ENCODE measurements around the gene ORAI3.

The ORAI3 gene

DNA sequence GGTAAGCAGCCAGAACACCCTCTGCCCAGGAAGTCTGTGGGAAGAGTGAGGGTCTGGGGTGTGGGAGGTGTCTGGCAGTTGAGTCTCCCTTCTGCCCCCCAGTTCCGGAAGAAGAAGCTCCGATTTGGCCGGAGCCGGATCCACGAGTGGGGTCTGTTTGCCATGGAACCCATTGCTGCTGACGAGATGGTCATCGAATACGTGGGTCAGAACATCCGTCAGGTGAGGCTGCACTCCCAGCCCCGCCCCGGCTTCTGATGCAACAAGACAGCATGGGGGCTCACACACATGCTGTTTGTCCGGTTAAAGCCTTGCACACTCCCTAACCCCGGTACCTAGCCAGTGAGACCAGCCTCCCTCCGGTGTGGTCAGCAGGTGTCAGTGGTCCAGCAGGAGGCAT, 32.1 kb downstream of the ORAI3 start:
- DNase-seq (ENCODE audit: extremely low spot score) = no peak
- CTCF ChIA-PET = no interaction called here
- TF ChIP-seq ELF4 (IDR thresholded peaks at IDR 0.05) (no peak), ZNF384 (IDR thresholded peaks at IDR 0.05) (no peak), FOXK2 (IDR thresholded peaks at IDR 0.05) (no peak), ARNT (IDR thresholded peaks at IDR 0.05) (no peak), FOXA1 (IDR thresholded peaks at IDR 0.05) (no peak), CTBP1 (IDR thresholded peaks at IDR 0.05; ENCODE audit: borderline replicate concordance) (no peak), BHLHE40 (IDR thresholded peaks at IDR 0.05; ENCODE audit: borderline replicate concordance) (no peak), TARDBP (IDR thresholded peaks at IDR 0.05) (no peak), SP1 (IDR thresholded peaks at IDR 0.05) (no peak), L3MBTL2 (conservative IDR thresholded peaks at IDR 0.05) (no peak), FOXM1 (IDR thresholded peaks at IDR 0.05; ENCODE audit: borderline replicate concordance) (no peak), LEF1 (IDR thresholded peaks at IDR 0.05; ENCODE audit: borderline replicate concordance) (no peak)
- TF ChIP-seq, protein P1, sequence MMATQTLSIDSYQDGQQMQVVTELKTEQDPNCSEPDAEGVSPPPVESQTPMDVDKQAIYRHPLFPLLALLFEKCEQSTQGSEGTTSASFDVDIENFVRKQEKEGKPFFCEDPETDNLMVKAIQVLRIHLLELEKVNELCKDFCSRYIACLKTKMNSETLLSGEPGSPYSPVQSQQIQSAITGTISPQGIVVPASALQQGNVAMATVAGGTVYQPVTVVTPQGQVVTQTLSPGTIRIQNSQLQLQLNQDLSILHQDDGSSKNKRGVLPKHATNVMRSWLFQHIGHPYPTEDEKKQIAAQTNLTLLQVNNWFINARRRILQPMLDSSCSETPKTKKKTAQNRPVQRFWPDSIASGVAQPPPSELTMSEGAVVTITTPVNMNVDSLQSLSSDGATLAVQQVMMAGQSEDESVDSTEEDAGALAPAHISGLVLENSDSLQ (IDR thresholded peaks at IDR 0.05) = no peak
- POLR2A ChIA-PET = no interaction called here

DNA sequence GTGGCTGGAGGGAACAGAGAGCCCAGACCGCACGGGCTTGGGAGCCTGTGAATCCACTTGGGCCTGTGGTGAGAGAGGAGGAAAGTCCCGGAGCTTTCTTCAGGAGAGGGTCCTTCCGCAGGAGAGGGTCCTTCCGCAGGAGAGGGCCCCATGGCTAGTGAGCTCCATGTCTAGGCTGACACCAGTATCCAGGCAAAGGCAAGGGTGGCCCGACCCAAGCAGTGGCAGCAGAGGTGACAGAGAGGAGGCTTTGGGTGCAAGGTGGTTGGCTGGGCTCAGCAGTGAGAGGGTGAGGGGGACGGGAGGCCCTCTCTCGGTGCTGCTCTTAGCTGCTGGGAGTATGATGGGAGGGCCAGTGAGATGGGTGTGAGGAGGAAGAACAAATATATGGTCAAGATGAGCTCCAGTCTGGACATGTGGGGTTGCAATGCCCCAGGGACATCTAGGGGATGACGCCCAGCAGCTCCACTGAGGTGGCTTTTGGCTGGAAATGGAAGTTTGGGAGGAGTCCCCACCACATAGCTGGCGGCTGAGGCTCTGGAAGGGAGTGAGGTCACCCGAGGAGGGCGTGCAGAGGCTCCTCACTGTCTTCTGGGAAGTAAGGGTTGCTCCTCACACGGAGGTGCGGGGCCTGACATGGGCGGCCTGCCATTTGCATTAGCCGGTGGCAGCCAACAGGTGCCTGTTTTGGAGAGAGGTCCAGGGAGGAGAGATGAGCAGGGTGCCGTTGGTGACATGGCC, 33.9 kb downstream of the ORAI3 start:
- no peak for TF ChIP-seq FOXA1 (IDR thresholded peaks at IDR 0.05)
- TF ChIP-seq SUZ12 (IDR thresholded peaks at IDR 0.05) = no peak
- no peak for TF ChIP-seq NFRKB (IDR thresholded peaks at IDR 0.05)
- TF ChIP-seq HDGF (IDR thresholded peaks at IDR 0.05; ENCODE audit: borderline replicate concordance) = no peak
- no peak for TF ChIP-seq BHLHE40 (IDR thresholded peaks at IDR 0.05; ENCODE audit: borderline replicate concordance)
- TF ChIP-seq ARNT (IDR thresholded peaks at IDR 0.05) = no peak
- TF ChIP-seq ELF4 (IDR thresholded peaks at IDR 0.05) = no peak
- no peak for TF ChIP-seq L3MBTL2 (conservative IDR thresholded peaks at IDR 0.05)
- TF ChIP-seq SP1 (IDR thresholded peaks at IDR 0.05) = no peak
- TF ChIP-seq CTBP1 (IDR thresholded peaks at IDR 0.05; ENCODE audit: borderline replicate concordance) = no peak
- TF ChIP-seq, protein P1 (IDR thresholded peaks at IDR 0.05) = no peak
- TF ChIP-seq TARDBP (IDR thresholded peaks at IDR 0.05) = no peak
- DNase-seq (ENCODE audit: extremely low spot score) = no peak
- POLR2A ChIA-PET = interaction anchor here (0.8 to 2.3 kb wide), 7 partner anchors 17 to 1167 kb away, joined by 3 to 7 read pairs (median 3); partner anchors contain the start of genes PAGR1, ZNF646, ZNF668 and ZNF843
- CTCF ChIA-PET = interaction anchor here (0.6 to 2.2 kb wide), 6 partner anchors 24 to 1166 kb away, joined by 3 to 15 read pairs (median 4); partner anchors contain the start of gene PAGR1

DNA sequence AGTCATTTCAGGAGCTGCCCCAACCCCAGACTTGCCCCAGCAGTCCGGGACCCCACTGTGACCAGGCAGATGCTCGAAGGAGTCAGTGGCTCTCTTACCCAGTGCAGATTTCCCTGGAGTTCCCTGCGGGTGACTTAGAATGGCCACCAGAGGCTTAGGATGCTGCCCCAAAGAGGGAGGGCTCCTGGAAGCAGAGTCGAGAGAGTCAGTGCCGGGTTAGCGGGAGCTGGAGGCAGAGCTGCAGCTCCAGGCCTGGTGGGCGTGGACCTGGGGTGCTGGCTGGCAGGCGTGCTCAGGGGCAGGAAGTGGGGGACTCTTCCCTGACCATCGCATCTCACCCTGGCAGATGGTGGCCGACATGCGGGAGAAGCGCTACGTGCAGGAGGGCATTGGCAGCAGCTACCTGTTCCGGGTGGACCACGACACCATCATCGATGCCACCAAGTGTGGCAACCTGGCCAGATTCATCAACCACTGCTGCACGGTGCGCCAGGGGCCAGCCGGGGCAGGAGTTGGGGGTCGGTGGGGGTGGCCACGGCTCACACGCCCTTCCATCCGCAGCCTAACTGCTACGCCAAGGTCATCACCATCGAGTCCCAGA, 34.5 kb downstream of the ORAI3 start:
- no peak for DNase-seq (ENCODE audit: extremely low spot score)
- CTCF ChIA-PET = interaction anchor here (0.6 to 2.2 kb wide), 10 partner anchors 16 to 1167 kb away, joined by 3 to 20 read pairs (median 6); partner anchors contain the start of genes FUS, ORAI3, PAGR1 and ZNF843
- TF ChIP-seq ARNT (IDR thresholded peaks at IDR 0.05) = no peak
- no peak for TF ChIP-seq NFRKB (IDR thresholded peaks at IDR 0.05)
- no peak for TF ChIP-seq FOXM1 (IDR thresholded peaks at IDR 0.05; ENCODE audit: borderline replicate concordance)
- TF ChIP-seq, protein P1 (IDR thresholded peaks at IDR 0.05) = no peak
- no peak for TF ChIP-seq SP1 (IDR thresholded peaks at IDR 0.05)
- no peak for TF ChIP-seq TARDBP (IDR thresholded peaks at IDR 0.05)
- no peak for TF ChIP-seq HDGF (IDR thresholded peaks at IDR 0.05; ENCODE audit: borderline replicate concordance)
- no peak for TF ChIP-seq FOXK2 (IDR thresholded peaks at IDR 0.05)
- no peak for TF ChIP-seq L3MBTL2 (conservative IDR thresholded peaks at IDR 0.05)
- no peak for TF ChIP-seq ELF4 (IDR thresholded peaks at IDR 0.05)
- POLR2A ChIA-PET = interaction anchor here (0.8 to 2.3 kb wide), 9 partner anchors 17 to 1168 kb away, joined by 3 to 7 read pairs (median 3); partner anchors contain the start of genes PAGR1, STX4, ZNF646 and ZNF668

DNA sequence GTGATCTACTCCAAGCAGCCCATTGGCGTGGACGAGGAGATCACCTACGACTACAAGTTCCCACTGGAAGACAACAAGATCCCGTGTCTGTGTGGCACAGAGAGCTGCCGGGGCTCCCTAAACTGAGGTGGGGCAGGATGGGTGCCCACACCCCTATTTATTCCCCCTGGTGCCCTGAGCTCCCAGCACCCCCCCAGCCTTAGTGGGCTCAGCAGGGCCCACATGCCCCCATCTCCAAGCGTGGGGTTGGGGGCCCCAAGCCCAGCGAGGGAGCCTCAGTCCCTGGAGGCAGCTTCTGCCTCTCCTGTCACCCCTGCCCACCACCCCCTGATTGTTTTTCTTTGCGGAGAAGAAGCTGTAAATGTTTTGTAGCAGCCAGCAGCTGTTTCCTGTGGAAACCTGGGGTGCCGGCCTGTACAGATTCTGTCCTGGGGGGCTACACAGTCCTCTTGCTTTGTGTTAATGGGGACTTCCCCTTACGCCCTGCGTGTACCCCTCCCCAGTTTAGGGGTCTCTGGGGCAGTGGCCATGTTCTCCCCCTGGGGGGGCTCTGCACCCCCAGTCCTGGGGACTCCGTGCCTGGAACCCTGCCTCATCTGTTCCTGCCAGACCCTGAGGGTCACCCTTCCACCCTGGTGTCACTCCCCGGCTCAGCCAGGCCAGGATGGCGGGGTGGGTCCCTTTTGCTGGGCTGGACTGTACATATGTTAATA, 35.2 kb downstream of the ORAI3 start:
- no peak for TF ChIP-seq FOXK2 (IDR thresholded peaks at IDR 0.05)
- no peak for TF ChIP-seq ELF4 (IDR thresholded peaks at IDR 0.05)
- no peak for TF ChIP-seq SP1 (IDR thresholded peaks at IDR 0.05)
- no peak for TF ChIP-seq LEF1 (IDR thresholded peaks at IDR 0.05; ENCODE audit: borderline replicate concordance)
- no peak for TF ChIP-seq L3MBTL2 (conservative IDR thresholded peaks at IDR 0.05)
- TF ChIP-seq BHLHE40 (IDR thresholded peaks at IDR 0.05; ENCODE audit: borderline replicate concordance) = no peak
- TF ChIP-seq TARDBP (IDR thresholded peaks at IDR 0.05) = no peak
- TF ChIP-seq NFRKB (IDR thresholded peaks at IDR 0.05) = no peak
- ChIA-PET POLR2A (interaction anchor here (0.7 to 2.3 kb wide), 13 partner anchors 11 to 1177 kb away, joined by 3 to 11 read pairs (median 4); partner anchors contain the start of genes MAZ, PAGR1, STX4 and ZNF646), CTCF (interaction anchor here (0.5 to 2.2 kb wide), 27 partner anchors 9 to 1177 kb away, joined by 3 to 20 read pairs (median 4); partner anchors contain the start of genes FUS, KAT8, ORAI3 and PAGR1)
- no peak for DNase-seq (ENCODE audit: extremely low spot score)

DNA sequence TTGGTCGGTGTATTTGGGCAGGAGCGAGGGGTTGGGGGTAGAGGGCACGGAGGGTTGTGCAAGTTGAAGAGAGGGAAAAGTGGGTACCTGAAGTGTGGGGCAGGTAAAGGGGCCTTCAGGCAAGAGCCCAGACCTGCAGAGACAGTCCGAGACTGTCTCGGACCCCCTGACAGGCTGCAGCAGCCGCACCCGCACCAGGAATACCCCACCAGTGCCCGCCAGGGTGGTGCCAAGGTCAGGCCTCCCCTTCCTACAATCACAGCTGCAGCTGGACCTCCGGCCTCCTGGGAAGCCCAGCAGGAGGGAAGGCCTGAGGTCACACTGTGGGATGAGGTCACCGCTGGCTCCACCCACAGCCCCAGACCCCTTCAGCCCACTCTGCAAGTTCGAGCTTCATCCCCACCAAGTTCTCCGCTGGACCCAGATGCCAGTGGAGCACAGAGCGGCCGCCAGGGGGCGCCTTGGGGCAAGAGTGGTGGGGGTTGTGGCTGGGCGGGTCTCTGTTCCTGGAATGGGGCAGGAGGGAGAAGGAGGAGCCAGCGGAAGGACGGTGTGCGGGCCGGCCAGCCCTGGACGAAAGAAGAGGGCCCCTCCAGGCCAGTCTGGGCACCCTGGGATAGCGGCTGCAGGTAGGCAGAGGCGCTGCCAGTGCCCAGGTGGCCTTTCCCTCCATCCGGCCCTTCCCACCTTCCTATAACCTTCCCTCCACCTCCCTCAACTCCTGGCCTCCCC, 36.0 kb downstream of the ORAI3 start, which contains the start of gene HSD3B7:
Gene HSD3B7 (plus strand): TSS at position 539 of the 732 bp plus-strand sequence. CDS start 452 bp downstream, outside the sequence.
- CTCF ChIA-PET = interaction anchor here (0.5 to 2.2 kb wide), 25 partner anchors 9 to 1178 kb away, joined by 3 to 20 read pairs (median 4); partner anchors contain the start of genes FUS, KAT8, ORAI3 and PAGR1

More for the DNA sequence above, 36.0 kb downstream of the ORAI3 start, which contains the start of gene HSD3B7:
- TF ChIP-seq ELF4 (IDR thresholded peaks at IDR 0.05) (no peak), CTBP1 (IDR thresholded peaks at IDR 0.05; ENCODE audit: borderline replicate concordance) (no peak), FOXM1 (IDR thresholded peaks at IDR 0.05; ENCODE audit: borderline replicate concordance) (no peak), HDGF (IDR thresholded peaks at IDR 0.05; ENCODE audit: borderline replicate concordance) (no peak; the same call in 1 of the 2 replicates), FOXK2 (IDR thresholded peaks at IDR 0.05) (no peak), NFRKB (IDR thresholded peaks at IDR 0.05) (no peak), BHLHE40 (IDR thresholded peaks at IDR 0.05; ENCODE audit: borderline replicate concordance) (no peak), LEF1 (IDR thresholded peaks at IDR 0.05; ENCODE audit: borderline replicate concordance) (no peak), ZNF384 (IDR thresholded peaks at IDR 0.05) (no peak), ARNT (IDR thresholded peaks at IDR 0.05) (no peak), SUZ12 (IDR thresholded peaks at IDR 0.05) (no peak), SP1 (IDR thresholded peaks at IDR 0.05) (no peak), TARDBP (IDR thresholded peaks at IDR 0.05) (no peak), FOXA1 (IDR thresholded peaks at IDR 0.05) (no peak), L3MBTL2 (conservative IDR thresholded peaks at IDR 0.05) (no peak)
- TF ChIP-seq, protein P1 (IDR thresholded peaks at IDR 0.05) = no peak
- DNase-seq (ENCODE audit: extremely low spot score) = peak; percentile 100
- POLR2A ChIA-PET = interaction anchor here (0.7 to 2.3 kb wide), 7 partner anchors 11 to 1178 kb away, joined by 4 to 11 read pairs (median 5); partner anchors contain the start of genes MAZ, PAGR1, STX4 and ZNF646

Data from HEK293T (cell line).